HG02943 (cell line): Measurements from ENCODE around the gene GSE1.

Experiments
- ATAC-seq: cut with Tn5 transposase; IDR thresholded peaks from one replicate; pipeline ENCODE4 v1.9.1; 2021; ENCODE audit warnings: mild to moderate bottlenecking, low read depth, moderate library complexity; ENCODE audit not compliant: unreplicated experiment

The GSE1 gene

DNA sequence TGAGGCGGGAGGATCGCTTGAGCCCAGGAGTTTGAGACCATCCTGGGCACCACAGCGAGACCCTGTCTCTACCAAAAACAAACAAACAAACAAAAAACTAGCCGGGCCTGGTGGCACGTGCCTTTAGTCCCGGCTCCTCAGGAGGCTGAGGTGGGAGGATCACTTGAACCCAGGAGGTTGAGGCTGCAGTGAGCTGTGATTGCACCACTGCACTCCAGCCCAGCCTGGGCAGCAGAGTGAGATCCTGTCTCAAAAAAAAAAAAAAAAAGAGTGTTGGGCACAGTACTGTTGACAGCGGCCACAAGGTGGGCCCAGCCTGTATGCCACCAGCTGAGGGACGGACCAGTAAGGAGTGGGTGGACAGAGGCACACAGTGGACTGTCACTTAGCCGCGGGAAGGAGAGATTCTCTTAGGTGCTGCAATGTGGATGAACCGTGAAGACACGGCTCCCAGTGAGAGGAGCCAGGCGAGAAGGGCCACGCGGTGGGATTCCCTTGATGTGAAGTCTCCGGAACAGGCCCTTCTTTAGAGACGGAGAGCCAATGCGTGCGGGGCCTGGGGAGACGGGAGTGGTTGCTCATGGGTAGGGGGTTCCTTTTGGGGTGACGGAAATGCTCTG, 31.1 kb downstream of the GSE1 start:
- ATAC-seq: no peak

DNA sequence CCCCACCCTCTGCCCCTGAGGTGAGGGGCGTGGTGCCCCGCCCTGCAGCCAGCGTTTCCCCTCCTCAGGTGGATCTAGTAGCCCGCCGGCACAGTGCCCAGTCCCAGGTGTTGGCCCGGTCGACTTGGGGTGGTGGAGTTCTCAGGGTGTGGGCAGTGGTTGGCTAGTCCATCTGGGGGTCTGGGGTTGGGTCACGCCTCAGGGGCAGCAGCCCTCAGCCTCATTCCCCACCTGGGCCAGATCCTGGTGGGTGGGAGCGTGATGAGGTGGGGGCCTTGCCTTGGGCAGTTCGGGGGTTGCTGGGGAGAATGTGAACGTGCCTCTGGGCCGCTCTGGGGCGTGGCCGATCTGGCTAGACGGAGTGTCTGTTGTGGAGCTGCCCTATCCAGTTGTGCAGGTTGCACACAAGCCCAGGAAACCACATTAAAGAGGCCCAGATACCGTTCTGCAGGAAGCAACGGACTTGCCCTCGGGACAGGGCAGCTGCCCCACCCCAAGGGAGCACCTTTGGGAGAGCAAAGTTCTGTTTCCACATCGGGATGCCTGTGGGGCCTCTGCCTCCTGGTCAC, 32.0 kb downstream of the GSE1 start:
- no peak for ATAC-seq

DNA sequence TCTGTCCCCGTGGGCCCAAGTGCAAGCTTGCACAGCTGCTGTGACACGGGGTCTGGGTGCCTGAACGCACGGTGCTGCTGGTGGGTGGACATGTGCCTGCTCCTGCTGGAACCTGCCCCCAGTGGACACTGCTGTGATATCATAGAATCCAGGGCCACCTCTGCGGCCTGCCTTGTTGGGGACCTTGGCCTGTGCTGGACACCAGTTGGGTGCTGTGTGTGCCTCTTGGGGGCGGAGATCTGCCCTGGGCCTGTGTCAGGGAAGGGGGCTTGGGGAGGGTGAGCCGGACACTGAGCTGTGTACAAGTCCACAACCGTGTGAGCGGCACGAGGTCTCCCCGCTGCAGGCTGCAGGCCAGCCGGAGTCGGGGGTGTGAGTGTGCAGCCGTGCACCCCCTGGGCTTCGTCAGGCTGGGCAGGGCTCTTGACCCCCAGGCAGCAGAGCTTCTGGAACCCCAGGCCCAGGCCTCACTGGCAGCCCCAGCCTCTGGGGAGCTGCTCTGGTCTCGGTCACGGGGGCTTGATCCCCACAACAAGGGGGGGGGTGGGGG, 33.3 kb downstream of the GSE1 start:
- ATAC-seq: no peak

DNA sequence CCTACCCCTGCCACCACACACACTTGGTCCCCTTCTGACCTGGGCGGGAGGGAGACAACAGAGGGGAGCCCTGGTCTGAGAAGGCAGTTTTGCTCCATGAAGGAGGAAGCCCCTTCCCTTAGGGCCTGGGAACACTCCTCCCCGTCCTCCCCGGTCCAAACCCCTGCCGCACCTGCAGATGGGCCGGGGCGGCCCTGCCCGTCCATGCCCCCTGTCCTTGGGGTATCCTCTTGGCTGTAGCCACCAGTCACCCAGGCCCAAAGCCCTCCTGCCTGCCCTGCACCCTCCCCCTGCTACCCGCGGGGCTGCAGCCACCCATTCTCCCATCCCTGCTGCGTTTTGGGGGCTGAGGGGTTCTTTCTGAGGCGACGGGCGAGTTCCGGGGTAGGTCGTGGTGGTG, 33.9 kb downstream of the GSE1 start:
- ATAC-seq: no peak

DNA sequence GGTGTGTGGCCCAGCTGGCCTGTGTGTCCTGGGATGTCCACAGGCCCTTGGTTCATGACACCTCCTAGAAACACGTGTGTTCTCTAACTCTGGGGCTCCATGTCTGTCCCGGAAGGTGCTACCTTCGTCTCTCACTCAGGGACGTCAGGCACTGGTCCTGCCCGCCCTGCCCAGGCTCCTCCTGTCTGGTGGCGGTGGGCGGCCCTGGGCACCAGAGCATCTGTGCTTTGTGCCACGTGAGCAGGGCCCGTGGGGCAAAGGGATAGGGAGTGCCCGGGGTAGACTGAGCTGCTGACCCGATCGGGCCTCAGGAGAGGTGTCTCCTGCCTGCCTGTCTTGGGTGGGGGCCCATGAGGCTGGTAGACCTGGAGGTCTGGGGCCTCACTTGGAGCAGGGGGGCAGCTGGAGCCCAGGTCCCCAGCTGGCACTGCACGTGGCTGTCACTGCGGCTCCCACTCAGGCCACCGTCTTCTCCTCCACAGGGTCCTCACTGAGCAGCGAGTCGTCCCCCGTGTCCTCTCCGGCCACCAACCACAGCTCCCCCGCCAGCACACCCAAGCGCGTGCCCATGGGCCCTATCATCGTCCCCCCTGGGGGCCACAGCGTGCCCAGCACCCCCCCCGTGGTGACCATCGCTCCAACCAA, 35.1 kb downstream of the GSE1 start:
- no peak for ATAC-seq

DNA sequence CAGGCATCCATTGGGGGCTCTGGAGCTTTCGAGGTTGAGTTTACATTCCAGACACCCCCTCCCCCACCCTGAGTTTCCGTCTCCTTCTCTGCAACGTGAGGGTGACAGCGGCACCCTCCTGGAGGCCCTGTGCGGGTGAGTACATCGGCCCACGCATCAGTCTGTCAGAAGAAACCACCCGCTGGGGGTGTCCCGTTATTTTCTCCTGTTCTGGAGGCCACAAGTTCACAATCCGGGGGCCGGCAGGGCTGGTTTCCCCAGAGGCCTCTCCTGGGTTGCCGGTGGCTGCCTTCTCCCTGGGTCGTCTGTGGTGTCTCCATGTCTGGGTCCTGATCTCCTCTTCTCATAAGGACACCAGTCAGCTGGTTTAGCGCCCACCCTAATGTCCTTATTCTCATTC, 35.7 kb downstream of the GSE1 start:
- no peak for ATAC-seq

DNA sequence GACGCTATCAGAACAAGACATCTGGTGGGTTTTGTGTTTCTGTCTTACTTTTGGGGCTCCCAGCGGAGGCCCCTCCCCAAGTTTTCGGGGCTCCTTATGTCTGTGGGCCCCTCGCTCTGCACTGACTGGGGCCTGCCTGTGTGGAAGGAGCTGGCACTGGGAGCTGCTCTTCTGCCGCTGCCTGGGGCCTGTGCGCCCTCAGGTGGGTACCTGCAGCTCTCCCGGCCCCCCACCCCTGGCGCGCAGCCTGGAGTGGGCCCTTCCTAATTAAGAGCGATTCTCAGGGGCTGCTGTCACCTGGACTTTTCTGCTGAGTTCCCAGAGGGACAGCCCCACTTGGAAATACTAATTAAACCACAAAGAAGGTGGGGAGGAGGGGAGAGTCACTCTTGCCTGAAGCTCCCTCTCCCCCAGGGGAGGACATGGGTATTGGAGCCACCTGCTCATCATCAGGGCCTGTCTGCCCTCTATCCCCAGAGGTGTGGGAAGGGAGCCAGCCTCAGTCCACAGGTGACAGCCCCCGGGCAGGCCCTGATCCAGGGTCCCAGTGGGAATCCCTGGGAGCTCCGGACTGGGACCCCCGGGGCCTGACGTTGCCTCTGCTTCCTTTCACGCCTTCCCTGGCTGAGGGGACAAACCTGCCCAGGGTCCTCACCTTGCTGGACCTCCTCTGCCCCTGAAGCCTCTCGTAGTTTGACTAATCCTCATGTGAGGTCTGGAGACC, 36.5 kb downstream of the GSE1 start:
- ATAC-seq: no peak

DNA sequence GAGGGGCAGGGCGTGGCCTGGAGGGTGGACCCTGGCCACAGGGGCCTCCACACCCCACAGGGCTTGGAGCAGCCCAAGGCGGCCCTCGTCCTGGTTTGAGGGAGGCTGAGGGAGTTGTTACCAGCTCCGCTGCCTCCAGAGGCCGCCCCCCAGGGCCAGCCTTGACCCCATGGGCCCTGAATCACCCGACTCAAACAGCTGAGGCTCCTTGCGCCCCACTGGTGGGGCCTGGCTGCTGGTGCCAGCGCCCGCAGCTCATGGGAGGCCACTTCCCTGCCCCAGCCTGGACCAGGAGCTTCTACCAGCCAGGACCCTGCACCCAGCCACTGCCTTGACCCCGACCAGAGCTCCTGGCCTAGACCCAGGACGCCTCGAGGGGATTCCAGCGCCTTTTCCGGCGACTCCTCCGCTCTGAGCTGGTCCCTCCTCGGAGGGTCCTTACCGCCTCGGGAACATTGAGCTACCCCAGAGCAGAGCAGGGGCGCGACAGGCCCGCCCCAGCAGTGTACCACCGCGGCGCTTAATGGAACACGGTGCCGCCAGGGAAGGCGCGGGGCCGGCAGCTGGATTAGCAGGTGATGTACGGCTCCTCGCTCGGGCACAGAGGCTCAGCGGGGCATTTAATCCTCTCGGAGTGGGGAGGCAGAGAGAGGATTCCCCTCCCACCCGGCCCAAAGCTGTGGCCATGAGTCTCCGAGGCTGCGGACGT, 37.2 kb downstream of the GSE1 start:
- ATAC-seq: no peak

DNA sequence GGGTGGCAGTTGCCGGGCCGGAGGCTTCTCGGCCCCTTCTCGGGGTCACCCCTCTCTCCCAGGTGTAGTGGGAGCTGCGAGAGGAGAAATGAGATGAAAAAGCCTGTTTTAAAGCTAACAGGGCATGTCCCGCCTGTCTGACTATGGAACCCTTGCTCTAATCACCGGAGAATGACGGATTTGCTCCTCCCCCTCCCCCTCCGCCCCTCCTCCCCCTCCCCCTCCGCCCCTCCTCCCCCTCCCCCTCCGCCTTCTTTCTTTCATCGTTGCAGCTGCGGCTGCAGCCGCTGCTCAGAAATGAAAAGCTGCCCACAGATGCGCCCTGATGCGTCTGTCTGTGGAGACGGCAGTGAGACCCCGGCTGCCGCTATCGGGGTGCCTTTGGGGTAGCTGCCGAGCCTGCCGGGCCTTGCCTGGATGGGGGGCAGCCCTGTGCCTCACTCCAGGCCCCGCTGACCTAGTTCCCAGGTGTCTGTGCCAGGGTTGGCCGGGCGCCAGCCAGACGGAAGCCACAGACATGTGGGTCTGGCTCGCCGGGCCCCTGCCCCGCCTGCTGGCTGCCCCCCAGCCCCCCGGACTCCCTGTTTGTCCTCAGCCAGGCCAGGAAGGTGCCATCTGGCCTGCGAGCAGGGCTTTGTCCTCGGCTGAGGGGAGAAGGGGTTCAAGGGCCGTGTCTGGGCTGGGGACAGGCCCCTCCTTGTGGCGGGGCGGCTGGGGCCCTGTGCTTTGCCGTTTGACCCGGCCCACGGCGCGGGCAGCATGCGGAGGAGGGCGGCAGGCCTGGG, 37.9 kb downstream of the GSE1 start:
- no peak for ATAC-seq

DNA sequence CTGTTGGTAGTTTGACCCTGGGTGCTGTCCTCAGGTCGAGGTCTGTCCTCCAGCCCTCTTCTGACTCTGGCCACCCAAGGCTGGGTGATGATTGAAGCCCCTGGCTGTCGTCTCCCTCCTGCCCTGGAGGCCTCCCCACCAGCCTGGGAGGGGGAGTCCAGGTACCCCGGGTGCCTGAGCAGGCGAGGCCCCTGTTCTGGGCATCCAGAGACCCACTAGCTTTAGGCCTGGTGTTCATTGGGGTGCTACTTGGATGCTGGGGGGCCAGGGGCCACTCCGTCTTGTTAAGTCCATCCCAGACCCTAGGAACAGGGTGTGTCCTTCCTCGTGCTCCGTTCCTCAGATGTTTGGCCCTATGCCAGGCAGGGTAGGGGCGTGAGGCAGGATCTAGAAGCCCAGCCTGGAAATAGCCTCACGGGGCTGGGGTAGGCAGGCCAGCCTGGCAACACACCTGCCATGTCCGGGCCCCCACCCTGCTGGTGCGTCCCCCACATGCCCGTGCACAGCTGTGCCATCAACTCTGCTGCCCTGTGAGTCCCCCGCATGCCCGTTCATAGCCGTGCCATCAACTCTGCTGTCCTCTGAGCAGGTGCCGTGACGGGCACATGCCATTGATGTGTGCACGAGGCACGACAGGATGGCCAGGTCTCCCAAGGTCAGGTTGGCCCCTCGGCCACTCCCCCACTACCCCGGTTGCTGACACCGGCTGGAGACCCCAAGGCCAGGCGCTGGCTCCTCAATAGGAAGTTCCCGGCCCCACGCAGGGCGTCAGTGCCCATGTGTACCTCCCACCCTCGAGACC, 38.7 kb downstream of the GSE1 start:
- no peak for ATAC-seq

DNA sequence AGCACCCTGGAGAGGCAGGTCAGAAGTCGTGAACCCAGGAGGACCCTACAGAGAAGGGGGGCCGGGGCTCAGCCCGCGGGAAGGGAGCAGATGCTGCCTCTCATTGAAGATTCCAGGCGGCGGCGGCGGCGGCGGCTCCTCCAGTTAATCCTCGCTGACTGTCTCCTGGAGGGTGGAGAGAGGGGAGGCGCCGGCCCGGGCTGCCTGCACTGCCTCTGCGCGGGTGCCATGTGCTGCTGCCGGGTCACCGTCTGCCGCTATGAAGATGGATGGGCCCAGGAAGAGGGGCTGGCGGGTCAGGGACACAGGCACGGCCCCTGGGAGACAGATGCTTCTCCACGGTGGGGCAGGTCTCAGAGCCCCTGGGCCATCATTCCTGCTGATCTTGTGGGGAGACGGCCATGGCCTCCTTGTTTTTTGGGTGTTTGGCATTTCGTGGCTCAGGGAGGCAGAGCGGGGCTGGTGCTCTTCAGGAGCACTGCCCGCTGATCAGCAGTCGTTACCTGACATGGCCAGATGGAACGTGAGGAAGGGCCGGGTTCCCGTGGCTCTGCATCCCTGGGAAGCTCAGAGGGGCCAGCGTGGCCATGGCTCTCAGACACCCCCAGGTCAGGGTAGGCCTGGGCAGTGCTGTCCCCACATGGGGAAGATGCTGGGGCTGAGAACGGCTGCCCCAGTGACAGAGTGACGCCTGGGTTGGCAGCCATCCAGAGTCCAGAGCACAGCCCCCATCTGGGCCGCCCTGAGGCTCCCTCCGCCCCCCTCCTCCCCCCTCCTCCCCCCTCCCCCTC, 39.5 kb downstream of the GSE1 start:
- ATAC-seq: no peak

DNA sequence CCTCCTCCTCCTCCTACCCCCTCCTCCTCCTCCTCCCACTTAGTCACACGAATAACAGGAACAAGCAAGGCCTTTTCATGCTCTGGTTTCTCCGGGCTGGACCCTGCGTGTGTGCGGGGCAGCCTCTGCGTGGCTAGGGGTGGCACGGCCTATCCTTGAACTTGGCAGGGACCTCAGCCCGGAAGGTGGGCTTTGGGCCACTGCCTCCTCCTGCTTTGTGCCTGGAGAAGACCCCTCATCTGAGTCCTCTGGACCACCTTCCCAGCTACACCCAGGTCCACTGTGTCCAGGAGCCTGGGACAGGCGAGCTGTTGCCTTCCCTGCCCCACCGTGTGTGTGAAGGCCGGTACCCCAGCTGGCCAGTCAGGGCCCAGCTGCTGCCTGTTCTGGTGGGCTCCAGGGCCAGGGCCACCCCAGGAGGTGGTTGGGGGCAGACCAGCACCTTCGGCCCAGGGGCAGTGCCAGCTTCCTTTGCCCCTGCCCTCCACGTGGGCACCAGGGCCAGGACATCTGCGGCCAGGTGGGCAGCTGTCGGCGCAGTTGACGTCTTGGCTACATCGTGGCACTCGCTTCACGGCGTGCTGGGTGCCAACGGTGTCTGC, 40.3 kb downstream of the GSE1 start:
- no peak for ATAC-seq

DNA sequence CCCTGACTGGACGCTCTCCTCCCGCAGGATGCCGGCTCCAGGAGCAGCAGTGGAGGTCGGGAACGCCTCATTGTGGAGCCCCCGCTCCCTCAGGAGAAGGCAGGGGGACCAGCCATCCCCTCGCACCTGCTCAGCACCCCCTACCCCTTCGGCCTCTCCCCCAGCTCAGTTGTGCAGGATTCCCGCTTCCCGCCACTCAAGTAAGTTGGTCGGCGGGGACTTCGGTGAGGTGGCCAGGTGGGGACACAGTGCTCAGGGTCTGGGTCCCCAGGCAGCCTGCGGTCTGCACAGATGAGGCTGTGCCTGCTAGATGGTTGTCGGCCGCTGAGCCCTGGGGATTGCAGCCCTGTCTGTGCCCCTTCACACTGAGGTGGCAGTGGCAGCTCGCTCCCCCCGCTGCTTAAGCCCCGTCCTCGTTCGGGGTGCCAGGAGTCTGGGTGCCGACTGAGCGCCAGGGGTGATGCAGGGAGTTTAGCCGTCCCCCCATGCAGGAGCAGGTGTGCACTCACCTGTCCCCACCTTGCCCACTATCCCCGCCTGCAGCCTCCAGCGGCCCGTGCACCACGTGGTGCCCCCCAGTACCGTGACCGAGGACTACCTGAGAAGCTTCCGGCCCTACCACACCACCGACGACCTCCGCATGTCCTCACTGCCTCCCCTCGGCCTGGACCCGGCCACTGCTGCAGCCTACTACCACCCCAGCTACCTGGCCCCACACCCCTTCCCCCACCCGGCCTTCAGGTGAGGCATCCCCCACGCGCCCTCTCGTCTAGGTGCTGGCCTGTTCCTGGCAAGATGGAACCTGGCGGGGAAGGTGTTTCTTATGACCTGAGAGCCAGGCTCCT, 41.4 kb downstream of the GSE1 start:
- no peak for ATAC-seq

DNA sequence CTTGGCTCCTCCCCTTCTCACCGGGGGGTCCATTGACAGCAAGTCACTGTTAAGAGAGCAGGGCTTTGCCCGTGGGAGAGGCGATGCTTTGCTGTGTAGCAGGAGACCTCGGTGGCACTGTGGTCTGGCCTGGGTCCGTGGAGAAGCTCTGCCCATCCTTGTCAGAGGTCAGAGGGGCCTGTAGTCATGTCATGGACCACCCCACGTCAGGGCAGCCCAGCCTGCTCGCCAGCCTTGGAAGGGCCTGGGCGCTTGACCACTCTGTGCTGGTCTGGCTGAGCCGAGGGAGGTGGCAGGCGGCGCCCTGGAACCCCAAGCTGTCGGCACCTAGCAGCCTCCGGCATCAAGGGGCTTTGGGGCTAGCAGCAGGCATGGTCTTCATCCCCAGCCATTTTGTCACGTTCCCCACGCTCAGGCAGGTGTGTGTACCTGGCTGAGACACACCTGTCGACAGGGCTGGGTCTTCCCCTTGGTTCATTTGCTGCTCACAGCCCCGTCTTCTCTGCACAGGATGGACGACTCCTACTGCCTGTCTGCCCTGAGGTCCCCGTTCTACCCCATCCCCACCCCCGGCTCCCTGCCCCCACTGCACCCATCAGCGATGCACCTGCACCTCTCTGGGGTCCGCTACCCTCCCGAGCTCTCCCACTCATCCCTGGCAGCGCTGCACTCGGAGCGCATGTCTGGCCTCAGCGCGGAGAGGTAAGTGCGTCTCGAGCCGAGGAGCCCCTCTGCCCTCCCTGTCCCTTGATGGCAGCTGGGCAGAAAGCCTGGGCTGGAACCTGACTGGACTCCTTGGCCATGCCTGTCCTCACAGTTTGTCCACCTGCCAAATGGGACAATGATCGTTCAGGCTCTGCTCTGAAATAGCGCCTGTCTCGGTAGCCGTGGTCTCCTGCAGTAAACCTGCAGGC, 42.4 kb downstream of the GSE1 start:
- ATAC-seq: no peak

DNA sequence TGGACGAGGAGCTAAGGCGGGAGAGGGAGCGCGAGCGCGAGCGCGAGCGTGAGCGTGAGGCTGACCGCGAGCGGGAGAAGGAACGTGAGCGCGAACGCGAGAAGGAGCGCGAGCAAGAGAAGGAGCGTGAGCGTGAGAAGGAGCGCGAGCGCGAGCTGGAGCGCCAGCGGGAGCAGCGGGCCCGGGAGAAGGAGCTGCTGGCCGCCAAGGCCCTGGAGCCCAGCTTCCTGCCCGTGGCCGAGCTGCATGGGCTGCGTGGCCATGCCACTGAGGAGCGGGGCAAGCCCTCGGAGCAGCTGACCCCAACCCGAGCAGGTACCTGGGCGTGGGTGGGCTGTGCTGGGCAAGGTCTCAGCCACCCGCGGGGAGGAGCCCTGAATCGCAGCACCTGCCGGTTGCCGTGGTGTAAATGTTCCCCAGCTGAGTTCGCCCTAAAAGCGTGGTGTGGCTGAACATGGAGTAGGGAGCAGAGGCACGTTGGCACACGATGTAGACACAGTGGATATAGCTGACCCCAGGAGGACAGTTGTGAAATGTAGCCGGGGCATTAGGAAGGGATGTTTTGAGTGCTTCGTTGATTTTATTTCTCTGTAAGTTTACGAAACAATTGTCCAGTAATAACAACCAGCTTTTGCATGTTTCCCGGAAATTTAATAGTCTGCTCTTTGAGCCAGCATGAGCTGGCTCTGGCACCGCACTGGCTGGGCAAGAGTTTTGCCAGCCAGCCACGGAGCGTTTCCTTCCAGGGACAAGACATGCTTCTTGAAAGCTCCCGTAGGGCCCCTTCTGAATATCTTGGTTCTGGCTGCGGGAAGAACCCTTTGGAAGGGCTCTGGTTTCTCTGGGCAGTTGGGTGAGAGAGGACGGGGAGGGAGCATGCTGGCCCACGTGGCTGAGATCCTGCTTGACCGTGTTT, 43.5 kb downstream of the GSE1 start:
- no peak for ATAC-seq
